Measurements from ENCODE around the gene CKMT2. TPM values are rescaled to one million over a fixed set of nuclear protein-coding genes. Genes with fewer than 3 reads are reported as not detected.

Gene CKMT2
- total RNA-seq, 2 donors from 2014 or later, result 2.1 to 2.3 TPM

DNA sequence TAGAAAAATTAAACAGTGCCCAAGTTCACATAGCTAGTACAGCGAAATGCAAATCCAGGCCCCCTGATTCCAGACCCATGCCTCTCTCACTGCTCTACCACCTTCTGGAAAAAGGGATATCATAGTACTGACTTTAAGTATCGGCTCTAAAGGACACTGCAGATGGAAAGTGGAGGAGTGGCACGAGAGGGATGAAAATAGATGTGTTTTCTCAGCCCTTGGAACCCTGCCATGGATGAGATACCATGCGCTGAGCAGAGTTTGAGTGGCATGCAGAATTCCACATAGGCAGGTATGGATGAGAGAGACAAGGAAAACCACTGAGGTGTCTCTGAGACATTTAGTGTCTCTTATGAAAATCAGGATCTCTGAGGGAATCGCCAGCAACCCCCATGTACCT, 18.8 kb downstream of the CKMT2 start:
- TF ChIP-seq, protein P1, sequence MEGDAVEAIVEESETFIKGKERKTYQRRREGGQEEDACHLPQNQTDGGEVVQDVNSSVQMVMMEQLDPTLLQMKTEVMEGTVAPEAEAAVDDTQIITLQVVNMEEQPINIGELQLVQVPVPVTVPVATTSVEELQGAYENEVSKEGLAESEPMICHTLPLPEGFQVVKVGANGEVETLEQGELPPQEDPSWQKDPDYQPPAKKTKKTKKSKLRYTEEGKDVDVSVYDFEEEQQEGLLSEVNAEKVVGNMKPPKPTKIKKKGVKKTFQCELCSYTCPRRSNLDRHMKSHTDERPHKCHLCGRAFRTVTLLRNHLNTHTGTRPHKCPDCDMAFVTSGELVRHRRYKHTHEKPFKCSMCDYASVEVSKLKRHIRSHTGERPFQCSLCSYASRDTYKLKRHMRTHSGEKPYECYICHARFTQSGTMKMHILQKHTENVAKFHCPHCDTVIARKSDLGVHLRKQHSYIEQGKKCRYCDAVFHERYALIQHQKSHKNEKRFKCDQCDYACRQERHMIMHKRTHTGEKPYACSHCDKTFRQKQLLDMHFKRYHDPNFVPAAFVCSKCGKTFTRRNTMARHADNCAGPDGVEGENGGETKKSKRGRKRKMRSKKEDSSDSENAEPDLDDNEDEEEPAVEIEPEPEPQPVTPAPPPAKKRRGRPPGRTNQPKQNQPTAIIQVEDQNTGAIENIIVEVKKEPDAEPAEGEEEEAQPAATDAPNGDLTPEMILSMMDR (conservative IDR thresholded peaks at IDR 0.05), result no peak
- no peak overlapping the region for H3K27ac ChIP-seq (ENCODE audit: low read depth, low read length)
- Mint-ChIP-seq H3K9me3 (peaks cover 2% of the 10 kb centered on the region), H3K27me3 (ENCODE audit: insufficient read depth) (no peaks in the 10 kb centered on the region), H3K4me1 (peaks cover 9% of the 10 kb centered on the region), H3K4me3 (no peak overlapping the region), H3K27ac (no peak overlapping the region), H3K36me3 (ENCODE audit: low read depth) (peaks cover 16% of the 10 kb centered on the region)
- no peak for DNase-seq
- H3K4me3 ChIP-seq (ENCODE audit: low read length), result no peak overlapping the region
- peaks cover 11% of the 10 kb centered on the region for H3K4me1 ChIP-seq (ENCODE audit: control insufficient read depth, insufficient read depth, low read length)
- no peaks in the 10 kb centered on the region for H3K27me3 ChIP-seq (ENCODE audit: control insufficient read depth, insufficient read depth, low read length, poor library complexity, severe bottlenecking)
- peaks cover 7% of the 10 kb centered on the region for H3K36me3 ChIP-seq (ENCODE audit: control insufficient read depth, insufficient read depth, low read length)
- peaks cover 8% of the 10 kb centered on the region for H3K9me3 ChIP-seq (ENCODE audit: control insufficient read depth, low read length)
- 94 to 97% methylated on average over 5 of the region's 5 CpGs for WGBS, 2 experiments (ENCODE audit: insufficient coverage in 1 of 2, insufficient read length in 1 of 2)
- H3K9ac ChIP-seq (ENCODE audit: extremely low read depth, low read length, poor library complexity, severe bottlenecking), result no peak overlapping the region

DNA sequence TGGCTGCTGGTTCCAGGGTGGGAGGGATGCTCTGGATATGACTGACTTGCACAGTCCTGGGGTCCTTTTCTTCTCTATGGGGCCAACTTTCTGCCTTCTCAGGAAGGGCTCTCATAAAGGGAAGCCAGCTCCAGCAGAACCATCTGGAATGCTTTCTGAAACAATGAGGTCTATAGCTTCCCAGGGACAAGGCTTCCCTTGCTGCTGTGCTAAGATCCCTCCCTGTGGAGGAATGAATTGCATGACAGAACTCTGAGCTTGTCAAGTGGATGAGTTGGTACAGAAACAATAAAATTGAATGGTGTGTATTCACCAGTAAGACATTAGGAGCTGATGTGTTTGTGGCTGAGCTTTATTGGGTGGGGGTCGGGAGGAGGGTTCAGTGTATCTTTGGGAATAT, 19.8 kb downstream of the CKMT2 start:
- H3K27ac Mint-ChIP-seq, result no peak overlapping the region
- no peaks in the 10 kb centered on the region for H3K27me3 Mint-ChIP-seq (ENCODE audit: insufficient read depth)
- TF ChIP-seq, protein P1 (conservative IDR thresholded peaks at IDR 0.05), result no peak
- no peak overlapping the region for H3K9ac ChIP-seq (ENCODE audit: extremely low read depth, low read length, poor library complexity, severe bottlenecking)
- H3K9me3 Mint-ChIP-seq, result peaks cover 2% of the 10 kb centered on the region
- WGBS, 2 experiments (ENCODE audit: insufficient coverage in 1 of 2, insufficient read length in 1 of 2), result no CpG with 5 or more reads among the region's 1 CpG
- H3K4me3 ChIP-seq (ENCODE audit: low read length), result no peak overlapping the region
- peaks cover 7% of the 10 kb centered on the region for H3K36me3 ChIP-seq (ENCODE audit: control insufficient read depth, insufficient read depth, low read length)
- DNase-seq, result no peak
- H3K4me3 Mint-ChIP-seq, result no peak overlapping the region
- H3K27me3 ChIP-seq (ENCODE audit: control insufficient read depth, insufficient read depth, low read length, poor library complexity, severe bottlenecking), result no peaks in the 10 kb centered on the region
- H3K36me3 Mint-ChIP-seq (ENCODE audit: low read depth), result peaks cover 16% of the 10 kb centered on the region
- H3K9me3 ChIP-seq (ENCODE audit: control insufficient read depth, low read length), result peaks cover 8% of the 10 kb centered on the region
- H3K4me1 Mint-ChIP-seq, result peaks cover 2% of the 10 kb centered on the region
- H3K4me1 ChIP-seq (ENCODE audit: control insufficient read depth, insufficient read depth, low read length), result peaks cover 2% of the 10 kb centered on the region
- H3K27ac ChIP-seq (ENCODE audit: low read depth, low read length), result no peak overlapping the region

DNA sequence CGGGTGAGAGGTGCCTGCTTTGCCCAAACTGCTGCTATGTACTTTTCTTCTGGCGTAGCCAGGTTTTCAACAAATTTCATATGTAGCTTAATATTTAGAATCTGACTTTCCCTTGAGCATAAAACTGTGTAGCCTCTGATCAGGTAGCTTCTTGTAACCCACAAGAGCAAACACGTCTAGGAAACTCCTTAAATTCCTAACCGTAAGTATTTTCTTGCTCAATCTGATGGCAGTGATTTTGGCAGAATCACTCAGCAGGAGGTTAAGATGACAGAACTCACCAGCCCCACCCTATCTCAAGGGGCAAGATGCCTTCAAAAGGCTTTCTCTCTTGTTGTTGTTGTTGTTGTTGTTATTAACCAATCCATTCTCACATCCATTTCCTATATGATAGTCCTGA, 20.8 kb downstream of the CKMT2 start:
- Histone ChIP-seq H3K9me3 (ENCODE audit: control insufficient read depth, low read length) (peaks cover 8% of the 10 kb centered on the region), H3K36me3 (ENCODE audit: control insufficient read depth, insufficient read depth, low read length) (peaks cover 7% of the 10 kb centered on the region), H3K27me3 (ENCODE audit: control insufficient read depth, insufficient read depth, low read length, poor library complexity, severe bottlenecking) (no peaks in the 10 kb centered on the region), H3K9ac (ENCODE audit: extremely low read depth, low read length, poor library complexity, severe bottlenecking) (no peak overlapping the region), H3K4me3 (ENCODE audit: low read length) (no peak overlapping the region), H3K27ac (ENCODE audit: low read depth, low read length) (no peak overlapping the region), H3K4me1 (ENCODE audit: control insufficient read depth, insufficient read depth, low read length) (no peaks in the 10 kb centered on the region)
- Mint-ChIP-seq H3K9me3 (peaks cover 2% of the 10 kb centered on the region), H3K27me3 (ENCODE audit: insufficient read depth) (no peaks in the 10 kb centered on the region), H3K4me1 (no peaks in the 10 kb centered on the region), H3K4me3 (no peak overlapping the region), H3K27ac (no peak overlapping the region), H3K36me3 (ENCODE audit: low read depth) (peaks cover 16% of the 10 kb centered on the region)
- TF ChIP-seq, protein P1 (conservative IDR thresholded peaks at IDR 0.05), result no peak
- no peak for DNase-seq
- 97 to 100% methylated on average over 4 of the region's 4 CpGs for WGBS, 2 experiments (ENCODE audit: insufficient coverage in 1 of 2, insufficient read length in 1 of 2)

All from endodermal cell (in vitro differentiated cells).